ENCODE data around the gene AP5Z1.

The AP5Z1 gene

DNA sequence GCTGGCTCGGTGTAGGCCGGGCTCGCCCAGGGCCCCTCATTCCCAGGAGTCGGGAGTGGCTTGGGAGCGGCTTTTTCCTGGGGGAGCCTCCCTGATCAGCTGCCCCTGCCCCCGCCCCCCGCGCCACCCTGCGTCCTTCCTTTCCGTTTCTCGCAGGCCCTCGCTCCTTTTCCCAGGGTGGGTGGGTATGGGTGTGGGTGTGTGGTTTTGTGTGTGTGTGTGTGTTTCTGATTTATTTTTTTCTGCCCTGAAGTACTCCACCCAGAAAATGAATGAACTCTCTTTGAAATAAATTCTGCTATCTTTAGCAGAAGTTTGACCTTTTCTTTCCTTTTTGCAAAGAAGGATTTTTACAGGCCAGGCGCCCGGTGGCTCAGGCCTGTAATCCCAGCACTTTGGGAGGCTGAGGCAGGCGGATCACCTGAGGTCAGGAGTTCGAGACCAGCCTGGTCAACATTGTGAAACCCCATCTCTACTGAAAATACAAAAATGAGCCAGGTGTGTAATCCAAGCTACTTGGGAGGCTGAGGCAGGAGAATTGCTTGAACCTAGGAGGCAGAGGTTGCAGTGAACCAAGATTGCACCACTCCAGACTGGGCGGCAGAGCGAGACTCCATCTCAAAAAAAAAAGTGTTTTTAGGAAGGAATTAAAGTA is 30.0 kb upstream of the AP5Z1 start:
- DNase-seq (ENCODE audit: extremely low spot score): no peak
- TF ChIP-seq CTCF (IDR thresholded peaks at IDR 0.05; ENCODE audit: control extremely low read depth, extremely low read depth, low read depth, missing control alignments): no peak
- ChIA-PET POLR2A (interaction anchor here (1.3 kb wide), 1 partner anchor 30 kb away, joined by 5 read pairs; the partner anchor contains the start of gene AP5Z1), CTCF (interaction anchor here (1.0 to 5.7 kb wide), 3 partner anchors 11 to 26 kb away, joined by 3 to 22 read pairs (median 4); no protein-coding TSS in a partner anchor)

DNA sequence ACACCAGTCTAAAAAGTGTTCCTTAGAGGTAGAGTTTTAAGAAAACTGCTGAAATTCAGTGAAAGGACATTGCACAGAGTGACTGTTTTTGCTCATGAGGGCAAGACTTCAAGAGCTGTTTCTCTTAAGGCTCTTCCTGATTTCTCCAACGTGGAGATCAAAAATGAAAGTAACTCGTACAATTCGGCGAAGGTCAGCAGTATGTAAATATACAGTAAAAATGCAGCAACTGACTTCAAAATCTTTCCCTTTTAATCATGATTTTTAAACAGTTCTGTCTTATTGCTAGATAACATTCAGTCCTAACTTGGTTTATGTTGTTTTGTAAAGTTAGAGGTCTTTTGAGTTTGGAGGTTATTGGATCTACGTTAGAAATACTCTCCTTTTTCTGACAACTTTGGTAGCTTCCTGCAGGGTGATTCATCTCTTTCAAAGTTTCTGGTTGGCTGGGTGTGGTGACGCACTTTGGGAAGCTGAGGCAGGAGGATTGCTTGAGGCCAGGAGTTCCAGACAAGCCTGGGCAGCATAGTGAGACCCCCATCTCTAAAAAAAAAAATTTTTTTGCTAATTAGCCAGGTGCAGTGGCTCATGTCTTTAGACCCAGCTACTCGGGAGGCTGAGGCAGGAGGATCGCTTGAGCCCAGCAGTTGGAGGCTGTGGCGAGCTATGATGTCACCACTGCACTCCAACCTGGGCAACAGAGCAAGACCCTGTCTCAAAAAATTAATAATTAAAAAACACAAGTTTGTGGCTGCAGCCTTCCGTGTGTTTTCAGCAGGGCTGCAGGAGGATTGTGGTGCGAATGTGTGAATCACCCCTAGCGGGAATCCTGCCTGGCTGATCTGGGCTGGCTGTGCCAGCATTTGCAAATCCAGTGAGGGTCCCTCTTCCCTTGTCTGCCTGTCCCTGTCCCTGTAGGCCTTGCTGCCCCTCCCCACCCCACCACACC is 29.2 kb upstream of the AP5Z1 start:
- ChIA-PET CTCF (interaction anchor here (1.0 to 5.7 kb wide), 8 partner anchors 8 to 40 kb away, joined by 3 to 22 read pairs (median 3); partner anchors contain the start of gene AP5Z1), POLR2A (interaction anchor here (0.6 to 1.3 kb wide), 2 partner anchors 30 to 384 kb away, joined by 4 to 5 read pairs; partner anchors contain the start of gene AP5Z1)
- DNase-seq (ENCODE audit: extremely low spot score): no peak
- TF ChIP-seq CTCF (IDR thresholded peaks at IDR 0.05; ENCODE audit: control extremely low read depth, extremely low read depth, low read depth, missing control alignments): no peak

DNA sequence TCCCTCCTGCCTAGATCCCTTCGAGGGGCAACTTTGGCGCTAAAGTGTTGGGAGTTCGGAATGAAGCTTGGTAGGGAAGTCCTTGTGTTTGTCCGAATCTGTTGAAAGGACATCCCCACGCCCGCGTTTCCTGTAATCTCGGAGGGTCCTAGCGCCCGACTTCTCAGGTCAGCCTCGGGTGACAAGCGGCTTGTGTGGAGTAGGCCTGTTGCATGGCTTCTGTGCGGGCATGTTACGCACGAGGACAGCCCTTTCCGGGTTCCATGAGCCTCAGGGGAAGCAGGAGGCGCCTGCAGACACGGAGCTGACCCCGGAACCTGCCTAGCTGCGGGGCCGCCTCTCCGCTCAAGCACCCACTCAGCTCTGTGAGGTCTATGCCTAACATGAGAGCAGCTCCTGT is 28.4 kb upstream of the AP5Z1 start:
- DNase-seq (ENCODE audit: extremely low spot score): no peak
- TF ChIP-seq CTCF (IDR thresholded peaks at IDR 0.05; ENCODE audit: control extremely low read depth, extremely low read depth, low read depth, missing control alignments): no peak
- CTCF ChIA-PET: interaction anchor here (1.0 to 5.7 kb wide), 7 partner anchors 8 to 40 kb away, joined by 3 to 22 read pairs (median 3); no protein-coding TSS in a partner anchor
- POLR2A ChIA-PET: no interaction called here

- POLR2A ChIA-PET: no interaction called here
- DNase-seq (ENCODE audit: extremely low spot score): no peak
- TF ChIP-seq CTCF (IDR thresholded peaks at IDR 0.05; ENCODE audit: control extremely low read depth, extremely low read depth, low read depth, missing control alignments): no peak
- CTCF ChIA-PET: interaction anchor here (1.3 to 5.7 kb wide), 5 partner anchors 10 to 41 kb away, joined by 3 to 22 read pairs (median 4); no protein-coding TSS in a partner anchor
These were observed 27.7 kb upstream of the AP5Z1 start for GRCh38 chr7:4747746-4748145.

- ChIA-PET CTCF (interaction anchor here (2.2 to 5.7 kb wide), 2 partner anchors 14 to 42 kb away, joined by 6 to 22 read pairs; no protein-coding TSS in a partner anchor), POLR2A (no interaction called here)
- TF ChIP-seq CTCF (IDR thresholded peaks at IDR 0.05; ENCODE audit: control extremely low read depth, extremely low read depth, low read depth, missing control alignments): no peak
- no peak for DNase-seq (ENCODE audit: extremely low spot score)
These were observed 27.2 kb upstream of the AP5Z1 start for GRCh38 chr7:4748231-4748681.

DNA sequence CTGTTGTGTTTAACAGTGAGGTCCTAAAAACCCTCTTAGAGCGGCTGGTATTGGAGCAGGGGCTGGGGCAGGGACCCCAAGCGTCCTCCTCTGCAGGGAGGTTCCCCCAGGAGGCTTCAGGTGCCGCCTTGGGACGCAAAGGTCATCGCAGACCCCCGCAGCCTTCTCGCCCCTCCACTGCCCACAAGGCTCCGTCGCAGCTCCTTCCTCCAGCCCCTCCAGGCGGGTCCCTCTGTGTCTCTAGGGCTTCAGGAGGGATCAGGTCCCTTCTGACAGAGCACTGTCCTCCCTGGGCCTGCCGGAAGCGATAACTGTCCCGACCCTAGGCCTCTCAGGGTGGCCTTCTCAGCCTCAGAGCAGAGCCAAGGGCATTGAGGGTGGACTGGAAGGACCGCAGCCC is 26.1 kb upstream of the AP5Z1 start:
- CTCF ChIA-PET: no interaction called here
- DNase-seq (ENCODE audit: extremely low spot score): no peak
- TF ChIP-seq CTCF (IDR thresholded peaks at IDR 0.05; ENCODE audit: control extremely low read depth, extremely low read depth, low read depth, missing control alignments): no peak
- POLR2A ChIA-PET: no interaction called here
